ENCODE results near the gene RSPH1.

The RSPH1 gene

GRCh38 chr21:42530167-42530518 lies 34.1 kb upstream of the RSPH1 start:
- no peak for TF ChIP-seq YY1 (IDR thresholded peaks at IDR 0.05; ENCODE audit: low read depth)
- TF ChIP-seq EGR1 (IDR thresholded peaks at IDR 0.05) = no peak
- no peak for TF ChIP-seq ZBTB7A (IDR thresholded peaks at IDR 0.05; ENCODE audit: low read depth)
- no peak for TF ChIP-seq CREB1 (IDR thresholded peaks at IDR 0.05; ENCODE audit: low read depth)
- no peak for TF ChIP-seq FOXM1 (IDR thresholded peaks at IDR 0.05; ENCODE audit: borderline replicate concordance, low read depth)
- no peak for TF ChIP-seq MAX (IDR thresholded peaks at IDR 0.05)
- no peak for TF ChIP-seq TCF12 (IDR thresholded peaks at IDR 0.05; ENCODE audit: low read depth)
- no peak for TF ChIP-seq EP300 (IDR thresholded peaks at IDR 0.05; ENCODE audit: borderline replicate concordance)
- TF ChIP-seq TAF1 (IDR thresholded peaks at IDR 0.05; ENCODE audit: low read depth) = no peak
- TF ChIP-seq CEBPB (IDR thresholded peaks at IDR 0.05) = no peak
- TF ChIP-seq REST (IDR thresholded peaks at IDR 0.05; ENCODE audit: low read depth) = no peak
- TF ChIP-seq TEAD4 (IDR thresholded peaks at IDR 0.05) = no peak
- TF ChIP-seq RAD21 (IDR thresholded peaks at IDR 0.05; ENCODE audit: low read depth) = no peak
- no peak for TF ChIP-seq NFIC (IDR thresholded peaks at IDR 0.05)
- TF ChIP-seq USF1 (IDR thresholded peaks at IDR 0.05) = no peak

GRCh38 chr21:42527489-42528158 lies 31.6 kb upstream of the RSPH1 start:
- TF ChIP-seq YY1 (IDR thresholded peaks at IDR 0.05; ENCODE audit: low read depth) (no peak), NFIC (IDR thresholded peaks at IDR 0.05) (no peak), RAD21 (IDR thresholded peaks at IDR 0.05; ENCODE audit: low read depth) (no peak), TEAD4 (IDR thresholded peaks at IDR 0.05) (no peak), MAX (IDR thresholded peaks at IDR 0.05) (no peak), CEBPB (IDR thresholded peaks at IDR 0.05) (no peak), FOXM1 (IDR thresholded peaks at IDR 0.05; ENCODE audit: borderline replicate concordance, low read depth) (no peak), TAF1 (IDR thresholded peaks at IDR 0.05; ENCODE audit: low read depth) (no peak), REST (IDR thresholded peaks at IDR 0.05; ENCODE audit: low read depth) (no peak), USF1 (IDR thresholded peaks at IDR 0.05) (no peak), EGR1 (IDR thresholded peaks at IDR 0.05) (no peak), ZBTB7A (IDR thresholded peaks at IDR 0.05; ENCODE audit: low read depth) (no peak), EP300 (IDR thresholded peaks at IDR 0.05; ENCODE audit: borderline replicate concordance) (no peak)

- TF ChIP-seq ZBTB7A (IDR thresholded peaks at IDR 0.05; ENCODE audit: low read depth) = no peak
- TF ChIP-seq CEBPB (IDR thresholded peaks at IDR 0.05) = no peak
- TF ChIP-seq MAX (IDR thresholded peaks at IDR 0.05) = no peak
- TF ChIP-seq TAF1 (IDR thresholded peaks at IDR 0.05; ENCODE audit: low read depth) = no peak
Measured at GRCh38 chr21:42527127-42527488, 31.1 kb upstream of the RSPH1 start.

GRCh38 chr21:42526379-42526727 lies 30.3 kb upstream of the RSPH1 start:
- TF ChIP-seq NFIC (IDR thresholded peaks at IDR 0.05) = no peak
- no peak for TF ChIP-seq RAD21 (IDR thresholded peaks at IDR 0.05; ENCODE audit: low read depth)
- TF ChIP-seq MAX (IDR thresholded peaks at IDR 0.05) = no peak
- TF ChIP-seq EP300 (IDR thresholded peaks at IDR 0.05; ENCODE audit: borderline replicate concordance) = no peak
- no peak for TF ChIP-seq ZBTB7A (IDR thresholded peaks at IDR 0.05; ENCODE audit: low read depth)
- no peak for TF ChIP-seq YY1 (IDR thresholded peaks at IDR 0.05; ENCODE audit: low read depth)
- TF ChIP-seq TCF12 (IDR thresholded peaks at IDR 0.05; ENCODE audit: low read depth) = no peak
- TF ChIP-seq FOXM1 (IDR thresholded peaks at IDR 0.05; ENCODE audit: borderline replicate concordance, low read depth) = no peak
- TF ChIP-seq TEAD4 (IDR thresholded peaks at IDR 0.05) = no peak
- no peak for TF ChIP-seq EGR1 (IDR thresholded peaks at IDR 0.05)
- TF ChIP-seq TAF1 (IDR thresholded peaks at IDR 0.05; ENCODE audit: low read depth) = no peak
- TF ChIP-seq USF1 (IDR thresholded peaks at IDR 0.05) = no peak
- no peak for TF ChIP-seq REST (IDR thresholded peaks at IDR 0.05; ENCODE audit: low read depth)
